Uterus (tissue), 2 donors: ENCODE results near the gene CUBN.

Experiments
- CTCF ChIP-seq, 4 experiments: fragments of 200-600 bp in 2 of 4; fragments of 450-650 bp in 2 of 4; sonication (generic) in 2 of 4; IDR thresholded peaks; one replicate each; pipeline ENCODE4 v1.5.1; 2016 to 2019; ENCODE audit warnings: antibody characterized with exemption in 4 of 4, mild to moderate bottlenecking in 2 of 4, moderate library complexity in 1 of 4
- POLR2A ChIP-seq, 2 donors: fragments of 450-650 bp; IDR thresholded peaks; one replicate each; pipeline ENCODE4 v1.6.1; 2016; ENCODE audit warnings: antibody characterized with exemption in 2 of 2, mild to moderate bottlenecking in 1 of 2, moderate library complexity in 1 of 2

GRCh38 chr10:17157024-17157423, 27.4 kb upstream of the CUBN start:
- TF ChIP-seq CTCF (IDR thresholded peaks at IDR 0.05) (no peak), POLR2A (IDR thresholded peaks at IDR 0.05) (no peak)
